ENCODE measurements around the gene PPP2R3B. TPM values are rescaled to one million over a fixed set of nuclear protein-coding genes. Genes with fewer than 3 reads are reported as not detected.
A peak's percentile ranks its signal among the peaks of the same experiment; 100 is the strongest.
"Not testable (repeated sequence)": the region's sequence is repeated elsewhere in the genome, so short reads cannot be mapped to it uniquely, and the experiment has no call there.

The PPP2R3B gene
- total RNA-seq, 2 donors from 2014 or later = 19.3 to 22.6 TPM

- Mint-ChIP-seq H3K36me3 (ENCODE audit: low read depth) (peaks cover 30% of the 10 kb centered on the region), H3K4me1 (peaks cover 17% of the 10 kb centered on the region), H3K9me3 (peaks cover 5% of the 10 kb centered on the region), H3K27me3 (no peaks in the 10 kb centered on the region), H3K27ac (peak overlapping the region; percentile 96), H3K4me3 (peak overlapping the region; percentile 76)
- ATAC-seq (replicated peaks) = peak; percentile 28
Measured at GRCh38 chrX:356385-357034, 30.2 kb downstream of the PPP2R3B start.

- H3K27ac Mint-ChIP-seq = no peak overlapping the region
- H3K9me3 Mint-ChIP-seq = peaks cover 5% of the 10 kb centered on the region
- peaks cover 17% of the 10 kb centered on the region for H3K4me1 Mint-ChIP-seq
- peaks cover 26% of the 10 kb centered on the region for H3K36me3 Mint-ChIP-seq (ENCODE audit: low read depth)
- no peak for ATAC-seq (replicated peaks)
- no peak overlapping the region for H3K4me3 Mint-ChIP-seq
- no peaks in the 10 kb centered on the region for H3K27me3 Mint-ChIP-seq
Measured at GRCh38 chrX:355329-356050, 31.2 kb downstream of the PPP2R3B start.

GRCh38 chrX:353566-354535 lies 32.9 kb downstream of the PPP2R3B start:
- Mint-ChIP-seq H3K27me3 (no peaks in the 10 kb centered on the region), H3K36me3 (ENCODE audit: low read depth) (peaks cover 13% of the 10 kb centered on the region), H3K9me3 (peaks cover 5% of the 10 kb centered on the region), H3K4me3 (no peak overlapping the region), H3K4me1 (peaks cover 17% of the 10 kb centered on the region), H3K27ac (no peak overlapping the region)
- no peak for ATAC-seq (replicated peaks)

GRCh38 chrX:352582-353314 lies 34.0 kb downstream of the PPP2R3B start:
- Mint-ChIP-seq H3K4me1 (peaks cover 15% of the 10 kb centered on the region), H3K36me3 (ENCODE audit: low read depth) (peaks cover 11% of the 10 kb centered on the region), H3K9me3 (peaks cover 5% of the 10 kb centered on the region), H3K27ac (no peak overlapping the region), H3K27me3 (no peaks in the 10 kb centered on the region), H3K4me3 (no peak overlapping the region)
- no peak for ATAC-seq (replicated peaks)

- H3K27me3 Mint-ChIP-seq = no peaks in the 10 kb centered on the region
- no peak overlapping the region for H3K4me3 Mint-ChIP-seq
- H3K36me3 Mint-ChIP-seq (ENCODE audit: low read depth) = peaks cover 5% of the 10 kb centered on the region
- no peak for ATAC-seq (replicated peaks)
- peaks cover 9% of the 10 kb centered on the region for H3K4me1 Mint-ChIP-seq
- H3K9me3 Mint-ChIP-seq = no peaks in the 10 kb centered on the region
- H3K27ac Mint-ChIP-seq = no peak overlapping the region
Measured at GRCh38 chrX:352181-352580, 34.5 kb downstream of the PPP2R3B start.

- no peak overlapping the region for H3K27ac Mint-ChIP-seq
- H3K4me3 Mint-ChIP-seq = no peak overlapping the region
- H3K27me3 Mint-ChIP-seq = no peaks in the 10 kb centered on the region
- H3K9me3 Mint-ChIP-seq = no peaks in the 10 kb centered on the region
- peaks cover 5% of the 10 kb centered on the region for H3K4me1 Mint-ChIP-seq
- ATAC-seq (replicated peaks) = no peak
- H3K36me3 Mint-ChIP-seq (ENCODE audit: low read depth) = peaks cover under 1% of the 10 kb centered on the region
Measured at GRCh38 chrX:351736-352135, 35.0 kb downstream of the PPP2R3B start.

DNA sequence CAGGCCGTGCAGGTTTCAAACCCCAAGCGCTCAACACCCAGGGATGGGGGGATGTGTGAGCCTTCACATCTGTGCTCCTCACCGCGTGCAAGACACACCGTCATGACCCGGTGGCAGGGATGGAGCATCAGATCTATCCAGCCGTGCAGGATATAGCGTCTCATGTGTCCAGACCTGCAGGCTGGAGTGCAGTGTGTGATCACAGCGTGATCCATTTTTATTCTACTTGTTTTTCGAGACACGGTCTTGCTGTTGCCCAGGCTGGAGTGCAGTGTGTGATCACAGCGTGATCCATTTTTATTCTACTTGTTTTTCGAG lies 35.4 kb downstream of the PPP2R3B start:
- H3K36me3 Mint-ChIP-seq (ENCODE audit: low read depth); H3K9me3 Mint-ChIP-seq; H3K27me3 Mint-ChIP-seq; H3K4me3 Mint-ChIP-seq; ATAC-seq (replicated peaks); H3K4me1 Mint-ChIP-seq; H3K27ac Mint-ChIP-seq: not testable (repeated sequence)

DNA sequence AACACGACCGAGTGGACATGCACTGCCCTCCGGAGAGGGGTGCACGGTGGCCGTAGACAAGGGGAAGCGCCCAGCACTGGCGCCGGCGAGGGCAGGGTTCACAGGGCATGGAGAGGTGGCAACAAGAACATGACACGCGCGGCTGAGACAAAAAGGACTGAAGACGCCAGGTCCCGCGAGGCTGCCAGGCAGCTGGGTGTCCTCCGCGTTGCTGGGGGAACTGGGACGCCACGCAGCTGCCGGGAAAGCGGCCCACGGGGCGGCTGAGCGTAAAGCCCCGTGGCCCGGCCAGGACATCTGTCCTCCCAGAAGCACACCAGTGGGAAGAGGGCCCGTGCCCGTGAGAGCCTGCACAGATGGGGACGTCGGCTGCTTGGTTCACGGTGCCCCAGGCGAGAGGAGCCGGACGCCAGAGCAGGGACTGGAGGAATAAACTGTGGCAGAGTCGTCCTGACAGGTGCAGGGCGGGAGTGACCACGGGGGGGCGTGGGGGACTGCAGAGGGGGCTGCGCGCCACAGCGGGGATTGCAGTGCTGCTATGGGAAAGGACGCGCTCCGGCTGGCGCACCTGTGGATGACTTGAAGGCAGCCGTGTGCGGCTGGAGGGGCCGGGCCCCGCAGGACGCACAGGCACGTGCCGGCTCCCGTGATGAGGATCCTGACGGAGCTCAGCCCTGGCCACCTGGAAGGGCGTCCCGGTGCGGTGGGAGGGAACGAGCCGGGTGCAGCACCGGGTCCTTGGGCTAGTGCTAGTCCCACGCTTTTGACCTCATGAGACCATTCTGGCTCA lies 36.0 kb downstream of the PPP2R3B start:
- H3K27ac Mint-ChIP-seq = no peak overlapping the region
- ATAC-seq (replicated peaks) = no peak
- no peaks in the 10 kb centered on the region for H3K9me3 Mint-ChIP-seq
- no peak overlapping the region for H3K4me3 Mint-ChIP-seq
- no peaks in the 10 kb centered on the region for H3K36me3 Mint-ChIP-seq (ENCODE audit: low read depth)
- no peaks in the 10 kb centered on the region for H3K4me1 Mint-ChIP-seq
- no peaks in the 10 kb centered on the region for H3K27me3 Mint-ChIP-seq

DNA sequence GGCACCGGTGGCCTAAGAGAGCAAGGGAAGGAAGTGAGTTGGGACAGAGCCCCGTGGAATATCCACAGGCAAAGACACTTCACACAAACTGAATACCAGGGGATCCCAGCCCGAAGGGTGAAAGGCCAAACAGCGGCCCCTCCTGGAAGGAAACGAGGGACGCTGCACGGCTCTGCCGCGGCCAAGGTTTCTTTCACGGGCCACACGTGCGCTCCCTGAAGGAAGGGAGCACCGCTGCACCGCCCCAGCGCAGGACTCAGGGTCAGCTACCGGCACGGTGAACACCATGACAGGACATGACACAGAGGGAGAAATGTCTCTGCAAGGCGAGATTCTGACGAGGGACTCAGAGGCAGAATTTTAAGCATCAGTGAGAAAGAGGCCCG lies 36.6 kb downstream of the PPP2R3B start:
- Mint-ChIP-seq H3K9me3 (no peaks in the 10 kb centered on the region), H3K4me1 (no peaks in the 10 kb centered on the region), H3K4me3 (no peak overlapping the region), H3K27me3 (no peaks in the 10 kb centered on the region), H3K27ac (no peak overlapping the region), H3K36me3 (ENCODE audit: low read depth) (no peaks in the 10 kb centered on the region)
- ATAC-seq (replicated peaks) = no peak

DNA sequence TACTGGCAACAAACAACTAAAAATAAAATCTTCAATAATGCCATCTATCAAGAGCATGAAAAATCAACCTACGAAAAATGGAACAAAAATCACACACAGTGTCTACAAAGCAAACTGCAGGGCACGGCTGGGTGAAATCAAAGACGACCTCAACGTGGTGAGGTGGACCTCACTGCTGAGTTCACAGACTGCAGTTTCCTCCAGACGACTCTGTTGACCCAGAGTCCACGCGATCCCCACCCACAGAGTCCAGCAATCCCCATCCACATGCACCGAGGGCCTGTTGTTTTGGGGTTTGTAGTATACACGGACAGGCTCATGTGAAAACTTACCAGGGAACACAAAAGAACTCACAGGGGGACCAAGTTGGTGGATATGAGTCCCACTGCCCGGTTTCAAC lies 37.0 kb downstream of the PPP2R3B start:
- no peak for ATAC-seq (replicated peaks)

DNA sequence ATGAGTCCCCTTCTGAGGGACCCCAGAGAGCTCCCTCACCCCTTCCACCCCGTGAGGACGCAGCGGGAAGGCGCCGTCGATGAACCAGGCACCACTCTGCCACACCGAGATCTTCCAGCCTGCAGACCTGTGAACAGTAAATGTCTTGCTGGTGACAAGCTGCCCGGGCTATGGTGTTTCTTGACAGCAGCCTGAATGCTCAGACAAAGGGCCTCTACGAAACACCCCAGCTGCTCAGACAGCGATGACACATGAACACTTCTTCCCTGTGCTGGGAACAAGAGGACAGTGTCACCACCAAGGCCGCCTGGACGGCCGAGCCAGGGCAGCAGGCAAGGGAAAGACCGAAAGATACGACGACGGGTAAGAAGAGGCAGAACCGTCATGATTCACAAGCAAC lies 37.5 kb downstream of the PPP2R3B start:
- H3K27me3 Mint-ChIP-seq = no peaks in the 10 kb centered on the region
- ATAC-seq (replicated peaks) = no peak
- H3K9me3 Mint-ChIP-seq = no peaks in the 10 kb centered on the region
- no peaks in the 10 kb centered on the region for H3K36me3 Mint-ChIP-seq (ENCODE audit: low read depth)
- no peak overlapping the region for H3K4me3 Mint-ChIP-seq
- no peak overlapping the region for H3K27ac Mint-ChIP-seq
- no peaks in the 10 kb centered on the region for H3K4me1 Mint-ChIP-seq

More for the DNA sequence above, 37.0 kb downstream of the PPP2R3B start:
- Mint-ChIP-seq H3K9me3 (no peaks in the 10 kb centered on the region), H3K4me3 (no peak overlapping the region), H3K36me3 (ENCODE audit: low read depth) (no peaks in the 10 kb centered on the region), H3K27ac (no peak overlapping the region), H3K27me3 (no peaks in the 10 kb centered on the region), H3K4me1 (no peaks in the 10 kb centered on the region)

DNA sequence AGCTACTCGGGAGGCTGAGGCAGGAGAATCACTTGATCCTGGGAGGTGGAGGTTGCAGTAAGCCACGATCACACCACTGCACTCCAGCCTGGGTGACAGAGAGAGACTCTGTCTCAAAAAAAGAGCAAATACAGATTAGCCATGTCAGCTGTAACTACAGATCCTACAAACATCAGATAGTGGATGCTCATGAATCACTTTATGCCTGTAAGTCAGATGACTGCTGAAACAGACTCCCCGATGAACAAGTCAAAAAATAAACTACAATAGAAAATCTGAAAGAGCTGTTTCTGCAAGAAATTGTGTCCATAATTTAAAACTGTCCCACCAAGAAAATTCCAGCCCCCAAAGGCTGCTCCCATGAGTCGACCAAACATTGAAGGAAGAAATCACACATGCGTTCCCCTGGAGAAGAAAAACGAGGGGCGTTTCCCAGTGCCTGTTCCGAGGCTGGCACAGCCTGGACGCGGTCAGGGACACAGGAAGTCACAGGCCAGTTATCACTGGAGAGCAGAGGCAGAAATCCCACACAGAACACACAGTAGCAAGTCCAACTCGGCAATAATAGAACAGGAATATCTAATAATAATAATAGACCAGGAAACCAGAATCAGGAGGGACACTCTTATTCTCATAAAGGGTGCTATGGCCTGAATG lies 38.1 kb downstream of the PPP2R3B start:
- no peaks in the 10 kb centered on the region for H3K9me3 Mint-ChIP-seq
- H3K27ac Mint-ChIP-seq = no peak overlapping the region
- ATAC-seq (replicated peaks) = no peak

GRCh38 chrX:347351-348117 lies 39.2 kb downstream of the PPP2R3B start:
- H3K36me3 Mint-ChIP-seq (ENCODE audit: low read depth) = no peaks in the 10 kb centered on the region
- H3K27ac Mint-ChIP-seq = no peak overlapping the region
- no peak for ATAC-seq (replicated peaks)
- H3K9me3 Mint-ChIP-seq = no peaks in the 10 kb centered on the region
- no peak overlapping the region for H3K4me3 Mint-ChIP-seq
- no peaks in the 10 kb centered on the region for H3K4me1 Mint-ChIP-seq
- H3K27me3 Mint-ChIP-seq = no peaks in the 10 kb centered on the region

More for the DNA sequence above, 38.1 kb downstream of the PPP2R3B start:
- Mint-ChIP-seq H3K4me1 (no peaks in the 10 kb centered on the region), H3K4me3 (no peak overlapping the region), H3K27me3 (no peaks in the 10 kb centered on the region), H3K36me3 (ENCODE audit: low read depth) (no peaks in the 10 kb centered on the region)
